Panc1 (cell line): ENCODE results near the gene NDUFB8.

ENCODE experiments used
- POLR2AphosphoS5 ChIP-seq: IDR thresholded peaks from 2 replicates; pipeline ENCODE4 v1.6.1; 2012; ENCODE audit warnings: mild to moderate bottlenecking, low read depth, low read length, moderate library complexity
- REST ChIP-seq, 2 experiments: IDR thresholded peaks; 2 replicates each; pipeline ENCODE4 v1.6.1; 2011 to 2012; ENCODE audit warnings: low read depth in 2 of 2, control low read depth in 1 of 2, low read length in 1 of 2, mild to moderate bottlenecking in 1 of 2, moderate library complexity in 1 of 2; ENCODE audit not compliant: insufficient read depth in 1 of 2
- SIN3A ChIP-seq: IDR thresholded peaks from 2 replicates; pipeline ENCODE4 v1.6.1; 2012; ENCODE audit warnings: low read depth, mild to moderate bottlenecking, low read length, moderate library complexity, borderline replicate concordance; ENCODE audit not compliant: insufficient read depth
- TCF7L2 ChIP-seq: IDR thresholded peaks from 2 replicates; pipeline ENCODE4 v1.6.1; 2011; ENCODE audit warnings: mild to moderate bottlenecking, low read depth, low read length, inconsistent platforms
- TF ChIP-seq, protein P1 (sequence below): fragments of 450-650 bp; IDR thresholded peaks from 2 replicates; pipeline ENCODE4 v1.5.1; 2017; ENCODE audit warnings: mild to moderate bottlenecking

- TF ChIP-seq, protein P1, sequence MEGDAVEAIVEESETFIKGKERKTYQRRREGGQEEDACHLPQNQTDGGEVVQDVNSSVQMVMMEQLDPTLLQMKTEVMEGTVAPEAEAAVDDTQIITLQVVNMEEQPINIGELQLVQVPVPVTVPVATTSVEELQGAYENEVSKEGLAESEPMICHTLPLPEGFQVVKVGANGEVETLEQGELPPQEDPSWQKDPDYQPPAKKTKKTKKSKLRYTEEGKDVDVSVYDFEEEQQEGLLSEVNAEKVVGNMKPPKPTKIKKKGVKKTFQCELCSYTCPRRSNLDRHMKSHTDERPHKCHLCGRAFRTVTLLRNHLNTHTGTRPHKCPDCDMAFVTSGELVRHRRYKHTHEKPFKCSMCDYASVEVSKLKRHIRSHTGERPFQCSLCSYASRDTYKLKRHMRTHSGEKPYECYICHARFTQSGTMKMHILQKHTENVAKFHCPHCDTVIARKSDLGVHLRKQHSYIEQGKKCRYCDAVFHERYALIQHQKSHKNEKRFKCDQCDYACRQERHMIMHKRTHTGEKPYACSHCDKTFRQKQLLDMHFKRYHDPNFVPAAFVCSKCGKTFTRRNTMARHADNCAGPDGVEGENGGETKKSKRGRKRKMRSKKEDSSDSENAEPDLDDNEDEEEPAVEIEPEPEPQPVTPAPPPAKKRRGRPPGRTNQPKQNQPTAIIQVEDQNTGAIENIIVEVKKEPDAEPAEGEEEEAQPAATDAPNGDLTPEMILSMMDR = no peak
- no peak for TF ChIP-seq POLR2AphosphoS5
- no peak for TF ChIP-seq SIN3A
- TF ChIP-seq REST (IDR thresholded peaks at IDR 0.05; ENCODE audit: insufficient read depth in 1 of 2, low read depth in 2 of 2, low read length in 1 of 2) = no peak
- no peak for TF ChIP-seq TCF7L2
Observed at GRCh38 chr10:100485366-100485765, 44.3 kb downstream of the NDUFB8 start.
